BE2C (cell line): Measurements from ENCODE around the gene RHBDD2.
A peak's percentile ranks its signal among the peaks of the same experiment; 100 is the strongest.

ENCODE experiments used
- DNase-seq: peaks from one replicate; pipeline ENCODE4 v3.0.0-alpha.2; 2020
- H3K27me3 ChIP-seq: fragments of 250-450 bp; sonication (Bioruptor Pico); 2 replicates; pipeline ENCODE4 v1.5.1; 2020; ENCODE audit warnings: mild to moderate bottlenecking
- H3K36me3 ChIP-seq: fragments of 250-450 bp; sonication (Bioruptor Pico); 2 replicates; pipeline ENCODE4 v1.5.1; 2020; ENCODE audit warnings: mild to moderate bottlenecking
- H3K4me1 ChIP-seq: fragments of 250-450 bp; sonication (Bioruptor Pico); 2 replicates; pipeline ENCODE4 v1.5.1; 2020
- H3K4me3 ChIP-seq: 2 replicates; pipeline ENCODE4 v1.5.1; 2011; ENCODE audit warnings: low read depth, low read length
- H3K9me3 ChIP-seq: fragments of 250-450 bp; sonication (Bioruptor Pico); 2 replicates; pipeline ENCODE4 v1.5.1; 2020
- TF ChIP-seq, protein P1 (sequence below): IDR thresholded peaks from 2 replicates; pipeline ENCODE4 v1.5.1; 2012; ENCODE audit warnings: mild to moderate bottlenecking, low read depth, low read length

The RHBDD2 gene

GRCh38 chr7:75924889-75925288 is 46.1 kb downstream of the RHBDD2 start:
- Histone ChIP-seq H3K4me1 (no peaks in the 10 kb centered on the region), H3K9me3 (no peaks in the 10 kb centered on the region), H3K36me3 (no peaks in the 10 kb centered on the region), H3K27me3 (no peaks in the 10 kb centered on the region), H3K4me3 (no peak overlapping the region)
- no peak for DNase-seq
- TF ChIP-seq, protein P1, sequence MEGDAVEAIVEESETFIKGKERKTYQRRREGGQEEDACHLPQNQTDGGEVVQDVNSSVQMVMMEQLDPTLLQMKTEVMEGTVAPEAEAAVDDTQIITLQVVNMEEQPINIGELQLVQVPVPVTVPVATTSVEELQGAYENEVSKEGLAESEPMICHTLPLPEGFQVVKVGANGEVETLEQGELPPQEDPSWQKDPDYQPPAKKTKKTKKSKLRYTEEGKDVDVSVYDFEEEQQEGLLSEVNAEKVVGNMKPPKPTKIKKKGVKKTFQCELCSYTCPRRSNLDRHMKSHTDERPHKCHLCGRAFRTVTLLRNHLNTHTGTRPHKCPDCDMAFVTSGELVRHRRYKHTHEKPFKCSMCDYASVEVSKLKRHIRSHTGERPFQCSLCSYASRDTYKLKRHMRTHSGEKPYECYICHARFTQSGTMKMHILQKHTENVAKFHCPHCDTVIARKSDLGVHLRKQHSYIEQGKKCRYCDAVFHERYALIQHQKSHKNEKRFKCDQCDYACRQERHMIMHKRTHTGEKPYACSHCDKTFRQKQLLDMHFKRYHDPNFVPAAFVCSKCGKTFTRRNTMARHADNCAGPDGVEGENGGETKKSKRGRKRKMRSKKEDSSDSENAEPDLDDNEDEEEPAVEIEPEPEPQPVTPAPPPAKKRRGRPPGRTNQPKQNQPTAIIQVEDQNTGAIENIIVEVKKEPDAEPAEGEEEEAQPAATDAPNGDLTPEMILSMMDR, result no peak

GRCh38 chr7:75925717-75926435 is 47.0 kb downstream of the RHBDD2 start:
- H3K36me3 ChIP-seq, result no peaks in the 10 kb centered on the region
- no peaks in the 10 kb centered on the region for H3K4me1 ChIP-seq
- DNase-seq, result no peak
- no peaks in the 10 kb centered on the region for H3K27me3 ChIP-seq
- TF ChIP-seq, protein P1, result no peak
- H3K4me3 ChIP-seq, result no peak overlapping the region
- 0 out of 2 replicates have a peak, but pooled peaks cover 1% of the 10 kb centered on the region for H3K9me3 ChIP-seq

- no peak overlapping the region for H3K4me3 ChIP-seq
- no peaks in the 10 kb centered on the region for H3K27me3 ChIP-seq
- TF ChIP-seq, protein P1, result no peak
- H3K9me3 ChIP-seq, result peaks cover 2% of the 10 kb centered on the region; the same call in 1 of the 2 replicates
- no peak for DNase-seq
- H3K36me3 ChIP-seq, result no peaks in the 10 kb centered on the region
- H3K4me1 ChIP-seq, result no peaks in the 10 kb centered on the region
Measured at GRCh38 chr7:75928568-75928914, 49.7 kb downstream of the RHBDD2 start.

- H3K9me3 ChIP-seq, result peaks cover 2% of the 10 kb centered on the region; the same call in 1 of the 2 replicates
- H3K36me3 ChIP-seq, result no peaks in the 10 kb centered on the region
- TF ChIP-seq, protein P1, result no peak
- H3K4me1 ChIP-seq, result no peaks in the 10 kb centered on the region
- H3K27me3 ChIP-seq, result no peaks in the 10 kb centered on the region
- DNase-seq, result no peak
- H3K4me3 ChIP-seq, result no peak overlapping the region
Measured at GRCh38 chr7:75931680-75932079, 52.8 kb downstream of the RHBDD2 start.

GRCh38 chr7:75937958-75938786 is 59.3 kb downstream of the RHBDD2 start:
- peak; percentile 52 for DNase-seq
- TF ChIP-seq, protein P1, result no peak
- Histone ChIP-seq H3K36me3 (no peaks in the 10 kb centered on the region), H3K27me3 (no peaks in the 10 kb centered on the region), H3K4me3 (no peak overlapping the region), H3K9me3 (no peaks in the 10 kb centered on the region), H3K4me1 (peaks cover 4% of the 10 kb centered on the region; the same call in 1 of the 2 replicates)
